ENCODE results near the gene CEP162. TPM values are rescaled to one million over a fixed set of nuclear protein-coding genes. Genes with fewer than 3 reads are reported as not detected.

CEP162 gene
- total RNA-seq (2021) (12.1 and 15.9 TPM in 2 replicates), Bru-seq, nascent RNA (percentile 75 among the genes with signal in this experiment), BruChase-seq, experiment 1, labeled RNA remaining after a 2-hour chase (percentile 77 among the genes with signal in this experiment), BruChase-seq, experiment 2, labeled RNA remaining after a 6-hour chase (percentile 57 among the genes with signal in this experiment)
- long read RNA-seq, full-length matches to known transcripts: 3 of 9 reads
- long read RNA-seq, partial matches to known transcripts: 3 of 9 reads
- long read RNA-seq, other reads (novel, unspliced or antisense): 3 of 9 reads

GRCh38 chr6:84227434-84228197 is at the start of gene CEP162:
Gene CEP162, minus strand, starts transcription at chr6:84227643. Its CDS starts 1,250 bp downstream, at chr6:84226393.
- Histone ChIP-seq H3K4me3 (ENCODE audit: low read depth, low read length, poor library complexity, severe bottlenecking) (peak within 1 kb of the TSS; percentile 74), H3K4me1 (ENCODE audit: insufficient read depth, low read length, poor library complexity, severe bottlenecking) (peaks cover 8% of the 10 kb centered on the region), H3K27me3 (replicated peaks; ENCODE audit: insufficient read depth, low read depth, low read length, poor library complexity) (peaks cover 12% of the 10 kb centered on the region), H3K27ac (ENCODE audit: low read depth, low read length, poor library complexity, severe bottlenecking) (peak within 1 kb of the TSS; percentile 70), H3K9me3 (ENCODE audit: low read depth, low read length, poor library complexity, severe bottlenecking) (no peaks in the 10 kb centered on the region), H3K36me3 (ENCODE audit: insufficient read depth, low read length, poor library complexity, severe bottlenecking) (no peaks in the 10 kb centered on the region)
- TF ChIP-seq EZH2 (IDR thresholded peaks at IDR 0.05; ENCODE audit: borderline replicate concordance, low read depth, low read length, poor library complexity, severe bottlenecking) (no peak), CTCF (conservative IDR thresholded peaks at IDR 0.05; ENCODE audit: low read depth, low read length) (peak; percentile 76)
- no TSS peak for BruUV-seq (replicated peaks)
- intact Hi-C loops (cut with micrococcal nuclease; ENCODE audit: unreplicated experiment): loop anchor here (2.0 to 10.0 kb wide), 3 partner anchors 343 to 1097 kb away; no protein-coding TSS in a partner anchor
- CTCF ChIA-PET: interaction anchor here (0.5 to 1.0 kb wide), 4 partner anchors 152 to 1096 kb away, joined by 3 to 4 read pairs (median 3); no protein-coding TSS in a partner anchor
- peak; percentile 93 for DNase-seq (ENCODE audit: low spot score)
- POLR2A ChIA-PET (ENCODE audit: low non-redundant PET): no interaction called here

- no peaks in the 10 kb centered on the region for H3K4me1 ChIP-seq (ENCODE audit: insufficient read depth, low read length, poor library complexity, severe bottlenecking)
- BruUV-seq (replicated peaks): no TSS peak
- TF ChIP-seq CTCF (conservative IDR thresholded peaks at IDR 0.05; ENCODE audit: low read depth, low read length): no peak
- TF ChIP-seq EZH2 (IDR thresholded peaks at IDR 0.05; ENCODE audit: borderline replicate concordance, low read depth, low read length, poor library complexity, severe bottlenecking): no peak
- no peaks in the 10 kb centered on the region for H3K9me3 ChIP-seq (ENCODE audit: low read depth, low read length, poor library complexity, severe bottlenecking)
- no peak overlapping the region for H3K27ac ChIP-seq (ENCODE audit: low read depth, low read length, poor library complexity, severe bottlenecking)
- DNase-seq (ENCODE audit: low spot score): no peak
- ChIA-PET POLR2A (ENCODE audit: low non-redundant PET) (interaction anchor here (0.6 kb wide), 1 partner anchor 363 kb away, joined by 7 read pairs; no protein-coding TSS in a partner anchor), CTCF (no interaction called here)
- H3K27me3 ChIP-seq (replicated peaks; ENCODE audit: insufficient read depth, low read depth, low read length, poor library complexity): peaks cover 22% of the 10 kb centered on the region
- no peak overlapping the region for H3K4me3 ChIP-seq (ENCODE audit: low read depth, low read length, poor library complexity, severe bottlenecking)
- no peaks in the 10 kb centered on the region for H3K36me3 ChIP-seq (ENCODE audit: insufficient read depth, low read length, poor library complexity, severe bottlenecking)
- intact Hi-C loops (cut with micrococcal nuclease; ENCODE audit: unreplicated experiment): no loop called here
Observed at GRCh38 chr6:84274856-84275255, 47.4 kb upstream of the CEP162 start.

- no peak for DNase-seq (ENCODE audit: low spot score)
- TF ChIP-seq CTCF (conservative IDR thresholded peaks at IDR 0.05; ENCODE audit: low read depth, low read length) (no peak), EZH2 (IDR thresholded peaks at IDR 0.05; ENCODE audit: borderline replicate concordance, low read depth, low read length, poor library complexity, severe bottlenecking) (no peak)
- peaks cover 22% of the 10 kb centered on the region for H3K27me3 ChIP-seq (replicated peaks; ENCODE audit: insufficient read depth, low read depth, low read length, poor library complexity)
- H3K4me3 ChIP-seq (ENCODE audit: low read depth, low read length, poor library complexity, severe bottlenecking): no peak overlapping the region
- H3K36me3 ChIP-seq (ENCODE audit: insufficient read depth, low read length, poor library complexity, severe bottlenecking): no peaks in the 10 kb centered on the region
- H3K27ac ChIP-seq (ENCODE audit: low read depth, low read length, poor library complexity, severe bottlenecking): no peak overlapping the region
- intact Hi-C loops (cut with micrococcal nuclease; ENCODE audit: unreplicated experiment): no loop called here
- no TSS peak for BruUV-seq (replicated peaks)
- H3K9me3 ChIP-seq (ENCODE audit: low read depth, low read length, poor library complexity, severe bottlenecking): no peaks in the 10 kb centered on the region
- no peaks in the 10 kb centered on the region for H3K4me1 ChIP-seq (ENCODE audit: insufficient read depth, low read length, poor library complexity, severe bottlenecking)
- CTCF ChIA-PET: no interaction called here
- POLR2A ChIA-PET (ENCODE audit: low non-redundant PET): no interaction called here
Observed at GRCh38 chr6:84273048-84273809, 45.8 kb upstream of the CEP162 start.

Data from A673 (cell line).